Mucosa of stomach (tissue), 1 donor: ENCODE measurements around the gene OR2A5.

Source experiments
- H3K27me3 ChIP-seq: one replicate; pipeline ENCODE4 v1.7.0; 2013; ENCODE audit warnings: mild to moderate bottlenecking, low read length; ENCODE audit not compliant: control insufficient read depth, insufficient read depth
- H3K36me3 ChIP-seq: one replicate; pipeline ENCODE4 v1.7.0; 2013; ENCODE audit warnings: low read length; ENCODE audit not compliant: control insufficient read depth, insufficient read depth
- H3K4me1 ChIP-seq: one replicate; pipeline ENCODE4 v1.7.0; 2013; ENCODE audit warnings: mild to moderate bottlenecking, low read length; ENCODE audit not compliant: control insufficient read depth, insufficient read depth
- H3K4me3 ChIP-seq: one replicate; pipeline ENCODE4 v1.7.0; 2013; ENCODE audit warnings: low read length
- H3K9ac ChIP-seq: one replicate; pipeline ENCODE4 v1.7.0; 2013; ENCODE audit warnings: mild to moderate bottlenecking, low read length, moderate library complexity
- H3K9me3 ChIP-seq: one replicate; pipeline ENCODE4 v1.7.0; 2013; ENCODE audit warnings: mild to moderate bottlenecking, low read length, moderate library complexity; ENCODE audit not compliant: control insufficient read depth
- donor health status: Pancreatic carcinoma.

OR2A5 gene

DNA sequence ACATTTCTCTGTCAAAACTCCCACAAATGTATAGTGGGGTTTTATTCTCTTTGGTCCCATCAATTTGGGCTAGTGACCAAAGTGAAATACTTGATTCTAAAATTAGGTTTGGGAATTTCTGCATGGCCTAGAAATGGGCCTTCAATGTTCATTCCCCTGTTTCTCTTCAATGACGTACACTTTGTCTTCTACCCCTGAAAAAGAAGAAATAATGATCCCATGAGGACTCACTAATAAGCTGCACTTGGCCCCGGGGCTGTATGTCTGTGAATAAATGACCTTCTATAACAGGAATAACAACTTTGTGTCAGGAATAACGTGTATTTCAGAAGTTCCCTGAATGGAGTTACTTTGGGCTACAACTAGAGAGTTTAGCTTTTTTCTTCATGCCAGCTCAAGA, 28.4 kb upstream of the OR2A5 start:
- H3K9ac ChIP-seq = no peak overlapping the region
- H3K27me3 ChIP-seq = no peaks in the 10 kb centered on the region
- H3K4me1 ChIP-seq = no peaks in the 10 kb centered on the region
- no peaks in the 10 kb centered on the region for H3K9me3 ChIP-seq
- no peaks in the 10 kb centered on the region for H3K36me3 ChIP-seq
- no peak overlapping the region for H3K4me3 ChIP-seq

DNA sequence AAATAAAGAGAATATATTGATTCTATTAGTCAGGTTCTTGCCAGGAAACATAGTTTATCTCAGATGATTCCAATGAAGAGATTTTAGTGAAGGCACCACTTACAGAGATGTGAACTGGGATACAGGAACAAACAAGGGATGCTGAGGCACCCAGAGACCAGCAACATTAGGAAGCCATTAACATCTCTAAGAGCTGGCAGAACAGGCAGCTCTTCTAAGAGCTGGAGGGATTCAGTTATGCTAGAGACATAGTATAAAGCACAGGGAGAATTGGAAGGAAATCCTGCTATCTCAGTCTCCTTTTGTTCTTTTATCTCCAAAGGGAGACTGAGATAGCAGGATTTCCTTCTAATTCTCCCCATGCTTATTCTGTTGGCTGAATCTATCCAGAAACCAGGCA, 26.6 kb upstream of the OR2A5 start:
- Histone ChIP-seq H3K4me1 (no peaks in the 10 kb centered on the region), H3K27me3 (no peaks in the 10 kb centered on the region), H3K9me3 (no peaks in the 10 kb centered on the region), H3K9ac (no peak overlapping the region), H3K4me3 (no peak overlapping the region), H3K36me3 (no peaks in the 10 kb centered on the region)

DNA sequence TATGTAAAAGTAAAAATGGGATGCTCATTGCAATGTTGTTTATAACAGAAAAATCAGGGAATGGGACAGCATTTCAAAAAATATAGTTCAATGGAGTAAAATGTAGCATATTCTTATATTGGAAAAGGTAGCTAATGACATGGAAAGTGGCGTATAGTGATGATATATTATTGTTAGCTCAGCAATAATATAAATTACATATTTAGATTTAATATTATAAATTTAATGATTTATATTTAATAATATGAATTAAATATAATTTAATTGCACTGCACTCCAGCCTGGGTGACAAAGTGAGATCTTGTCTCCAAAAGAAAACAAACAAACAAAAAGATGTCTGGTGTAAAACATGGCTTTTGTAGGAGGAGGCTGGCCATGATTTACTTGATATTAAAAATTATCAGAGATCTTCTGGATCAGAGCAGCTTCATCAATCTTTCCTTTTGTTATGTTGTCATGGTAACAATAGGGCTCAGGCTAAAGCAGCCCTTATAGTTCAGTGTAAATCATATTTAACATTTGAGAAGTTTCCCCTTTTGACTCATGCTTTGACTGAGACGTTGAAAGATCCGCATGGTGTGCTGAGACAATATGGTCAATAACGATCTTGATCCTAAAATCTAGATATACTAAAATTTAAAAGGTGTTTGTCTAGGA, 25.4 kb upstream of the OR2A5 start:
- Histone ChIP-seq H3K4me3 (no peak overlapping the region), H3K4me1 (no peaks in the 10 kb centered on the region), H3K27me3 (no peaks in the 10 kb centered on the region), H3K9me3 (no peaks in the 10 kb centered on the region), H3K9ac (no peak overlapping the region), H3K36me3 (no peaks in the 10 kb centered on the region)

DNA sequence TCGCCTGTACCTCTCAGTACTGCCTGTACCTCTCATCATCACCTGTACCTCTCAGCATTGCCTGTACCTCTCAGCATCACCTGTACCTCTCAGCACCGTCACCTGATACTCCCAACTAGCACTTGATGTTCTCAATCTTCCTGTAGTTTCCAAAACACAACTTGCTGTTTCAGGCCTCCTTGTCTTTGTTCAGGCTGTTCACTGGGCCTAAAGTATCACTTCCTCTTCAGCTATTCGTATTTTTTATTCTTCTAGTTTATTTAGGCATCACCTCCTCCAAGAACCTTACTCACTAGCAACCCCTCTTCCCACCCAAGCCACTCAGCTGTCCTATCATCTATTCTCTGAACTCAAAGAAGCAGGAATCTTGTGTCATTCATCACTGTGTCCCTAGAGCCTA, 24.5 kb upstream of the OR2A5 start:
- Histone ChIP-seq H3K36me3 (no peaks in the 10 kb centered on the region), H3K4me1 (no peaks in the 10 kb centered on the region)

DNA sequence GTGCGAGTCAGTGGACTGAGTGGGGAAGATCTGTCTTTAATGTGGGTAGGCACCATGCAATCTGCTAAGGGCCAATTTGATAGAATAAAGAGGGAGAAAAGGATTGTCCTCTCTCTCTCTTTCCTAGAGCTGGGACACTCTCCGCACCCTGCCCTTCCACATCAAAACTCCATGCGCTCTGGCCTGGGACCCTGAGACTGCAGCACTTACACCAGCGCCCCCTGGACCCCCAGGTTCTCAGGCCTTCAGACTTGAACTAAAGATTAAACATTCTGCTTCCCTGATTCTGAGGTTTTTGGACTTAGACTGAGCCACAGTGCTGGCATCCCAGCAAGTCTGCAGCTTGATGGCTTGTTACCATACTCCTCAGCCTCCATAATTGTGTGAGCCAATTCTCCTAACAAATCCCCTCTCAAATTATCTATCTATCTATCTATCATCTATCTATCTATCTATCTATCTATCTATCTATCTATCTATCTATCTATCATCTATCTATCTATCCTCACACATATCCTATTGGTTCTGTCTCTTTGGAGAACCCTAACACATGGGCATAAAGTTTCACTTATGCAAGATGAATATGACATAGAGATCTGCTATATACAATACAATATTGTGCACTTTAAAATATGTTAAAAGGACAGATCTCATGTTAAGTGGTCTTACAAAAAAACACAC, 22.4 kb upstream of the OR2A5 start:
- Histone ChIP-seq H3K9me3 (no peaks in the 10 kb centered on the region), H3K4me3 (no peak overlapping the region), H3K9ac (no peak overlapping the region), H3K36me3 (no peaks in the 10 kb centered on the region), H3K4me1 (no peaks in the 10 kb centered on the region), H3K27me3 (no peaks in the 10 kb centered on the region)

More for the DNA sequence above, 24.5 kb upstream of the OR2A5 start:
- H3K27me3 ChIP-seq = no peaks in the 10 kb centered on the region
- H3K4me3 ChIP-seq = no peak overlapping the region
- no peaks in the 10 kb centered on the region for H3K9me3 ChIP-seq
- no peak overlapping the region for H3K9ac ChIP-seq

DNA sequence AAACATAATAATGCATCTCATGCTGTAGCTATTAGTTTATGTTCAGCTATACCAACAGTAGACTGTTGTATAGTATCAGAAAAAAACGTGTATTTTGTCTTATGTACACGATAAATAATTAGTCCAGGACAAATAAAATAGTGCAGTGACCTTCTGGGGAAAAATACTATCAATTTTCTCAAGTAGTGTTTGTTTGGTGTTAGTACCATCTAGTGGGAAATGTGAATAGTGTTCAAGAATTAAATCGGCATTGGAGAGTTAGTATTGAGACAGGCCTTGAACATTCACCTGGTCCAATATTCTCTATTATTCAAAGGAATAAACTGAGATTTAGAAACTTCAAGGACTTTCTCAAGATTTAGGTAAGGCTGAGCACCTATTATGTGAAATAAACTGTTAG, 21.7 kb upstream of the OR2A5 start:
- no peak overlapping the region for H3K9ac ChIP-seq

DNA sequence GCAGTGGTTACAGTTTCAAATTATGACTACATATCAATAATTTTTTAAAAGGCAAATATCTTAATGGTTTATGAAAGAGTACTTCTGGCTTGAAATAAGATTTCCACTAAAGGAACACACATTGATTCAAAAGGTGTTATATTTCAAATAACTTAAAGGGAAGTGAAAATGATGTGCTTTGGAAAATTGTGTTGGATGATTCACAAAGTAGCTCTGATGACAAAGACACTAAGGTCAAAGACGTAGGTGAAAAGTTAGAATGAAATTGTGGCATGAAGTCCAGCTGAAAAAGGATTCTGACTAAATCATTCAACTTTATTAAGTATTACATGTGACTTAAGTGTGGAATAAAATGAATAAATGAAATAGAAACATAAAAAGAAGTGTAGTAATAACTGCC, 20.8 kb upstream of the OR2A5 start:
- no peaks in the 10 kb centered on the region for H3K36me3 ChIP-seq
- H3K27me3 ChIP-seq = no peaks in the 10 kb centered on the region
- no peak overlapping the region for H3K9ac ChIP-seq
- H3K9me3 ChIP-seq = no peaks in the 10 kb centered on the region
- no peaks in the 10 kb centered on the region for H3K4me1 ChIP-seq
- H3K4me3 ChIP-seq = no peak overlapping the region

More for the DNA sequence above, 21.7 kb upstream of the OR2A5 start:
- H3K4me1 ChIP-seq = no peaks in the 10 kb centered on the region
- H3K9me3 ChIP-seq = no peaks in the 10 kb centered on the region
- no peak overlapping the region for H3K4me3 ChIP-seq
- H3K36me3 ChIP-seq = no peaks in the 10 kb centered on the region
- no peaks in the 10 kb centered on the region for H3K27me3 ChIP-seq

DNA sequence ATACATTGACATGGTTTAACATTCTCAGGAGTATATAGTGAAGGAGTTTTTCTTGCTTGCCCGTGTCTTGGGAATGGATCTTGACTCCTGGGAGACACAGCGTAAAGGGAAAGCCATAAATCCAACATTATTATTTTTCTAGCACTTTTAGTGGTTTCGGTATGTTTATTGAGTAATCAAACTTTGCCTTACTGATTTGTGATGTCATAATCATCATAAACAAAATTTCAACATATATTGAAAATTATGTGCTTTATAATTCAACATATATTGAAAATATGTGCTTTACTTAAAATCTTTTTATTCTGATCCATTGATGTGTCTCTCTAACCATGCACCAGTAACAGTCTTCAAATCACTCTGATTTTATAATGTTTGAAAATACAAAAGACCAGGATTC, 20.2 kb upstream of the OR2A5 start:
- no peaks in the 10 kb centered on the region for H3K9me3 ChIP-seq
- H3K27me3 ChIP-seq = no peaks in the 10 kb centered on the region
- H3K4me3 ChIP-seq = no peak overlapping the region
- H3K4me1 ChIP-seq = no peaks in the 10 kb centered on the region
- H3K36me3 ChIP-seq = no peaks in the 10 kb centered on the region
- no peak overlapping the region for H3K9ac ChIP-seq

DNA sequence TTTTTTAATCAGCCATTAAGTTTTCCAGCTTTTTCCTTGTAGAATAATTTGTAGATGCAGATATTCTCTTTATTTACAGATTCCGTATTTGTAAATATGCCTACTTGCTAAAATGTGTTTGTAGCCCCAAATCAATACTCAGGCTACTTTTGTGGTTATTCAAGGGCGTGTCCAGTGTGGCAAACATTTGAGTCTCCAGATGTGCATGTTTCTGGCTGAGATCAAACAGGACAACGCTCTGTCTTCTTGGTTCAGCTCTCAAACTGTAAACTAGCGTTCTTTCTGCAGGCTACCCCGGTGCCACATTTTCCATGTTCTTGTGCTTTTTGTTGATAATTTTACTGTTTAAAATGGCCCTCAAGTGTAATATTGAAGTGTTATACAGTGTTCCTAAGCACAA, 16.2 kb upstream of the OR2A5 start:
- Histone ChIP-seq H3K4me3 (no peak overlapping the region), H3K36me3 (no peaks in the 10 kb centered on the region), H3K4me1 (no peaks in the 10 kb centered on the region), H3K9me3 (no peaks in the 10 kb centered on the region), H3K27me3 (no peaks in the 10 kb centered on the region), H3K9ac (no peak overlapping the region)

DNA sequence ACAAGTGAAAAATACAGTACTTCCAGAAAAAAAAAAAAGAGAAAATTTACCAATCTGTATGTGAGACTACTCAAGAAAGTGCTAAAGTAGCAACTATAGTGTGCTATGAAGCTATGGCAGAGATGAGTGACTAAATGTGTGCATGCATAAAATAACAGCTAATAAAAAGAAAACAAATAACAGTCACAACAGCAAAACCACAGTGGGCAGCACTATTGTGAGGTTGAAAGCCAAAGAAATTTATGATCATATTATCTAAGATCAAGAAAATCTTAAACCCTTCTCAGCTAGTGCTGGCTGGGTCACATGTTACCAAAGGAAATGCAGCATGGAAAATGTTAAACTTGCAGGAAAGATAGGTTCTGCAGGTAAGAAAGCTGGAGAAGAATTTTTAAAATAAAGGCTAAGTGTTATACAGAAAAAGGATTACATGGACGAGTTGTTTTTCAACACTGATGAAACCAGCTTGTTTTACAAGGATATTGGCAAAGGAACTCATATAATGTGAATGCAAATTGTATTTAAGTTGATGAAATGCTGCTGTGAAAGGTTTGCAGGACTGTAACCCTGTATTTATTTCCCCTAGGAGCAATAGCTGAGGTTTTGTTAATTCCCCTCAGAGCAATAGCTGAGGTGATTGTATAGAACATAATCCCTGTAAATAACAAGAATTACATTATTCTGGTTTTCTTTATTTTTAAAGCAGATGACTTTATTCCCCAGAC, 15.6 kb upstream of the OR2A5 start:
- no peaks in the 10 kb centered on the region for H3K9me3 ChIP-seq
- H3K4me1 ChIP-seq = no peaks in the 10 kb centered on the region
- H3K9ac ChIP-seq = no peak overlapping the region
- H3K27me3 ChIP-seq = no peaks in the 10 kb centered on the region
- H3K4me3 ChIP-seq = no peak overlapping the region
- no peaks in the 10 kb centered on the region for H3K36me3 ChIP-seq

DNA sequence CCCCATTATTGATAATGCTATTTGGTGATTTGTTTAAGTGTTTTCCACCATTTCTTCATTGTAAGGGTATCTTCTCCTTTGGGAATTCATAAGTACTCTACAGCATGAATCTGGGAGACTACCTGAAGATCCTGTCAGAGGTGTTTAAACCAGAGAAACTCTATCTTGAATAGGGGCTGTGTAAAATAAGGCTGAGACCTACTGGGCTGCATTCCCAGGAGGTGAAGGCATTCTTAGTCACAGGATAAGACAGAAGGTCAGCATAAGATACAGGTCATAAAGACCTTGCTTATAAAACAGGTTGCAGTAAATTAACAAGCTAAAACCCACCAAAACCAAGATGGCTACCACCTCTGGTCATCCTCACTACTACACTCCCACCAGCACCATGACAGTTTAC, 13.4 kb upstream of the OR2A5 start:
- Histone ChIP-seq H3K4me3 (no peak overlapping the region), H3K27me3 (no peaks in the 10 kb centered on the region), H3K36me3 (no peaks in the 10 kb centered on the region), H3K9ac (no peak overlapping the region), H3K4me1 (no peaks in the 10 kb centered on the region), H3K9me3 (no peaks in the 10 kb centered on the region)

DNA sequence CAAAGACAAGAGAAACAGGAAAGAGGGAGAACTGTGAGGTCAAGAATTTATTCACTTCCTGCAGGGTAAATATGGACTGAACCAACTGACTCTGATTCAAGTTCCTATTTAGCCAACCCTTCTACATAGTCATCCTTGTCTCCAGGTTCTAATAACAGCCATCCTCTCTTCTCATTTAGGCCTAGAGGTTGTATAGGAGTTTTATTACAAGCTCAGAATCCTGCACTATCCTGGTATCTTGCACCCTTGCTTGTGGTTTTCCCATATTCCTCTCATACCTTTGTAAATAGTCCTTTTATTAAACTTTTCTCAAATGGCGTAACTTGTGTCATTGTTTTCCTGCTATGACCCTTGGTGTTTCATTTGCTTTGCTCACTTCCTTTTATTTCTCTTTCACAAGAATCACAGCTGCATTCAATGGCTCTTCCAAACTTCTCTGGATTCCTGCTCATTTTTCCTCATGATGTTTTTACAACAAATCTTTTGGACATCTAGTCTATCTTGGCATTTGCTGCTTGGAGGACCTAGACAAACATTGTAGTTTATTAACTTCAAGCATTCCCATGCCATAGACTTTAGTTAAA, 12.4 kb upstream of the OR2A5 start:
- H3K27me3 ChIP-seq = no peaks in the 10 kb centered on the region
- no peak overlapping the region for H3K9ac ChIP-seq
- H3K4me1 ChIP-seq = no peaks in the 10 kb centered on the region
- H3K4me3 ChIP-seq = no peak overlapping the region
- H3K36me3 ChIP-seq = no peaks in the 10 kb centered on the region
- H3K9me3 ChIP-seq = no peaks in the 10 kb centered on the region
